VCaP (cell line): ENCODE data around the gene MND1.
"Not testable (repeated sequence)": the region's sequence is repeated elsewhere in the genome, so short reads cannot be mapped to it uniquely, and the experiment has no call there.

ENCODE experiments used
- H3K27ac ChIP-seq: fragments of 450-650 bp; 2 replicates; pipeline ENCODE4 v1.5.1; 2017
- CTCF ChIP-seq: fragments of 450-650 bp; conservative IDR thresholded peaks from 2 replicates; pipeline ENCODE4 v1.5.1; 2017; ENCODE audit warnings: mild to moderate bottlenecking, moderate library complexity

MND1 gene

GRCh38 chr4:153451911-153452657 is 107.6 kb downstream of the MND1 start:
- no peak overlapping the region for H3K27ac ChIP-seq
- TF ChIP-seq CTCF = no peak

- no peak for TF ChIP-seq CTCF
- H3K27ac ChIP-seq = no peak overlapping the region
These were observed 108.3 kb downstream of the MND1 start for GRCh38 chr4:153452658-153453378.

GRCh38 chr4:153453402-153453801 is 108.9 kb downstream of the MND1 start:
- H3K27ac ChIP-seq = no peak overlapping the region
- TF ChIP-seq CTCF = no peak

GRCh38 chr4:153458969-153459368 is 114.5 kb downstream of the MND1 start:
- no peak for TF ChIP-seq CTCF
- H3K27ac ChIP-seq = no peak overlapping the region

- not testable (repeated sequence) for H3K27ac ChIP-seq
These were observed 117.1 kb downstream of the MND1 start for GRCh38 chr4:153461549-153461948.

GRCh38 chr4:153464068-153464467 is 119.6 kb downstream of the MND1 start:
- no peak for TF ChIP-seq CTCF
- H3K27ac ChIP-seq = no peak overlapping the region
